ENCODE results near the gene COL13A1.

- no peak for TF ChIP-seq CTCF (IDR thresholded peaks at IDR 0.05)
- TF ChIP-seq POLR2A (IDR thresholded peaks at IDR 0.05) = no peak
Observed at GRCh38 chr10:69800665-69801064, 1.0 kb upstream of the COL13A1 start.

Data from vagina (tissue), 2 donors.